ENCODE data around the gene CCL4.

GRCh38 chr17:36118477-36119353 lies 15.1 kb downstream of the CCL4 start:
- TF ChIP-seq, protein P1, sequence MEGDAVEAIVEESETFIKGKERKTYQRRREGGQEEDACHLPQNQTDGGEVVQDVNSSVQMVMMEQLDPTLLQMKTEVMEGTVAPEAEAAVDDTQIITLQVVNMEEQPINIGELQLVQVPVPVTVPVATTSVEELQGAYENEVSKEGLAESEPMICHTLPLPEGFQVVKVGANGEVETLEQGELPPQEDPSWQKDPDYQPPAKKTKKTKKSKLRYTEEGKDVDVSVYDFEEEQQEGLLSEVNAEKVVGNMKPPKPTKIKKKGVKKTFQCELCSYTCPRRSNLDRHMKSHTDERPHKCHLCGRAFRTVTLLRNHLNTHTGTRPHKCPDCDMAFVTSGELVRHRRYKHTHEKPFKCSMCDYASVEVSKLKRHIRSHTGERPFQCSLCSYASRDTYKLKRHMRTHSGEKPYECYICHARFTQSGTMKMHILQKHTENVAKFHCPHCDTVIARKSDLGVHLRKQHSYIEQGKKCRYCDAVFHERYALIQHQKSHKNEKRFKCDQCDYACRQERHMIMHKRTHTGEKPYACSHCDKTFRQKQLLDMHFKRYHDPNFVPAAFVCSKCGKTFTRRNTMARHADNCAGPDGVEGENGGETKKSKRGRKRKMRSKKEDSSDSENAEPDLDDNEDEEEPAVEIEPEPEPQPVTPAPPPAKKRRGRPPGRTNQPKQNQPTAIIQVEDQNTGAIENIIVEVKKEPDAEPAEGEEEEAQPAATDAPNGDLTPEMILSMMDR (IDR thresholded peaks at IDR 0.05), result no peak
- no peak for TF ChIP-seq POLR2A (IDR thresholded peaks at IDR 0.05)
